NB4 (cell line): ENCODE results near the gene PHYH.

Experiments used
- CTCF ChIP-seq: IDR thresholded peaks from one replicate; pipeline ENCODE4 v1.5.1; 2012; ENCODE audit warnings: low read depth, low read length
- POLR2A ChIP-seq: IDR thresholded peaks from 2 replicates; pipeline ENCODE4 v1.6.1; 2011; ENCODE audit warnings: mild to moderate bottlenecking; ENCODE audit not compliant: insufficient read length; ENCODE audit errors: extremely low read depth

GRCh38 chr10:13306103-13306502 is 6.2 kb upstream of the PHYH start:
- no peak for TF ChIP-seq CTCF
- no peak for TF ChIP-seq POLR2A
